Tibial nerve (tissue), 4 donors: ENCODE measurements around the gene GET3. TPM values are rescaled to one million over a fixed set of nuclear protein-coding genes. Genes with fewer than 3 reads are reported as not detected.
A peak's percentile ranks its signal among the peaks of the same experiment; 100 is the strongest.

ENCODE experiments used
- DNase-seq, 2 donors: peaks; one replicate each; pipeline ENCODE4 v3.0.0-alpha.2; 2019; ENCODE audit warnings: low spot score in 2 of 2
- H3K27ac ChIP-seq, 4 donors: fragments of 200-600 bp; sonication (generic) in 3 of 4; one replicate each; pipeline ENCODE4 v1.5.1; 2017 to 2019; ENCODE audit warnings: mild to moderate bottlenecking in 1 of 4
- H3K27me3 ChIP-seq, 2 donors: fragments of 200-600 bp; sonication (generic) in 1 of 2; one replicate each; pipeline versions ENCODE4 v1.5.1 to v1.6.0; 2017 to 2019
- H3K36me3 ChIP-seq, 3 donors: fragments of 200-600 bp; sonication (generic); one replicate each; pipeline ENCODE4 v1.5.1; 2018 to 2019
- H3K4me1 ChIP-seq, 4 donors: fragments of 200-600 bp; sonication (generic) in 3 of 4; one replicate each; pipeline ENCODE4 v1.5.1; 2017 to 2019
- H3K4me3 ChIP-seq, 4 donors: fragments of 200-600 bp; sonication (generic) in 3 of 4; one replicate each; pipeline ENCODE4 v1.5.1; 2017 to 2019; ENCODE audit warnings: mild to moderate bottlenecking in 1 of 4, moderate library complexity in 1 of 4
- H3K9me3 ChIP-seq, 4 donors: fragments of 200-600 bp; sonication (generic) in 3 of 4; one replicate each; pipeline ENCODE4 v1.5.1; 2017 to 2019
- CTCF ChIP-seq, 5 experiments: fragments of 200-600 bp in 3 of 5; fragments of 450-650 bp in 2 of 5; sonication (generic) in 3 of 5; IDR thresholded peaks; one replicate each; pipeline ENCODE4 v1.5.1; 2016 to 2019; ENCODE audit warnings: antibody characterized with exemption in 5 of 5, mild to moderate bottlenecking in 3 of 5, moderate library complexity in 2 of 5
- EP300 ChIP-seq, 2 donors: sonication (generic); formaldehyde crosslinking; IDR thresholded peaks; one replicate each; pipeline ENCODE4 v1.6.1; 2017; ENCODE audit warnings: antibody characterized with exemption in 2 of 2, mild to moderate bottlenecking in 1 of 2
- POLR2A ChIP-seq, 2 donors: fragments of 450-650 bp; IDR thresholded peaks; one replicate each; pipeline ENCODE4 v1.6.1; 2017; ENCODE audit warnings: antibody characterized with exemption in 2 of 2, mild to moderate bottlenecking in 2 of 2, moderate library complexity in 2 of 2
- WGBS, 2 donors: methylation state at CpG; one replicate each; pipeline ENCODE4 v1.1.5; 2018; 5-methylcytosine and 5-hydroxymethylcytosine counted together
- total RNA-seq, 4 donors: library from RNA; depleted of rRNA; stranded (reverse); fragments of >200 nt; gene quantifications; one replicate each; pipeline ENCODE4 v1.1.0, GENCODE V29; 2016

GET3 gene
- 10 to 100 TPM; 22.6 to 40.4 (median 36.3) TPM for total RNA-seq

- WGBS, 2 donors: 0% methylated on average over 29 of the region's 29 CpGs
- H3K9me3 ChIP-seq: no peaks in the 10 kb centered on the region
- H3K4me1 ChIP-seq: peaks cover 0 to 49% (median 31%) of the 10 kb centered on the region in 4 donors
- H3K4me3 ChIP-seq: peak within 1 kb of the TSS; percentile 64 to 86 (median 80)
- H3K36me3 ChIP-seq: peaks cover 0 to 33% (median 0%) of the 10 kb centered on the region in 3 donors
- no peaks in the 10 kb centered on the region for H3K27me3 ChIP-seq
- DNase-seq: peak; percentile 82 to 93
- H3K27ac ChIP-seq: peak within 1 kb of the TSS; percentile 84 to 97 (median 90)
- TF ChIP-seq POLR2A (IDR thresholded peaks at IDR 0.05): peak in 1 of 2 donors; percentile 6
- TF ChIP-seq CTCF (IDR thresholded peaks at IDR 0.05): peak in 2 of 5 experiments; percentile 59 to 71
- TF ChIP-seq EP300 (IDR thresholded peaks at IDR 0.05): peak; percentile 84 to 86
Observed at GRCh38 chr19:12736995-12737834, at the start of gene GET3. GET3 (plus strand) TSS chr19:12737497; CDS start chr19:12737506, 9 bp downstream.

- no peaks in the 10 kb centered on the region for H3K9me3 ChIP-seq
- WGBS, 2 donors: 91 to 92% methylated on average over 6 to 12 of the region's 12 CpGs
- no peak overlapping the region for H3K27ac ChIP-seq
- H3K36me3 ChIP-seq: peaks cover 0 to 32% (median 0%) of the 10 kb centered on the region in 3 donors
- no peak overlapping the region for H3K4me3 ChIP-seq
- DNase-seq: no peak
- H3K4me1 ChIP-seq: no peaks in the 10 kb centered on the region
- H3K27me3 ChIP-seq: no peaks in the 10 kb centered on the region
- TF ChIP-seq CTCF (IDR thresholded peaks at IDR 0.05) (no peak), EP300 (IDR thresholded peaks at IDR 0.05) (no peak), POLR2A (IDR thresholded peaks at IDR 0.05) (no peak)
Observed at GRCh38 chr19:12689012-12689411, 48.3 kb upstream of the GET3 start.

DNA sequence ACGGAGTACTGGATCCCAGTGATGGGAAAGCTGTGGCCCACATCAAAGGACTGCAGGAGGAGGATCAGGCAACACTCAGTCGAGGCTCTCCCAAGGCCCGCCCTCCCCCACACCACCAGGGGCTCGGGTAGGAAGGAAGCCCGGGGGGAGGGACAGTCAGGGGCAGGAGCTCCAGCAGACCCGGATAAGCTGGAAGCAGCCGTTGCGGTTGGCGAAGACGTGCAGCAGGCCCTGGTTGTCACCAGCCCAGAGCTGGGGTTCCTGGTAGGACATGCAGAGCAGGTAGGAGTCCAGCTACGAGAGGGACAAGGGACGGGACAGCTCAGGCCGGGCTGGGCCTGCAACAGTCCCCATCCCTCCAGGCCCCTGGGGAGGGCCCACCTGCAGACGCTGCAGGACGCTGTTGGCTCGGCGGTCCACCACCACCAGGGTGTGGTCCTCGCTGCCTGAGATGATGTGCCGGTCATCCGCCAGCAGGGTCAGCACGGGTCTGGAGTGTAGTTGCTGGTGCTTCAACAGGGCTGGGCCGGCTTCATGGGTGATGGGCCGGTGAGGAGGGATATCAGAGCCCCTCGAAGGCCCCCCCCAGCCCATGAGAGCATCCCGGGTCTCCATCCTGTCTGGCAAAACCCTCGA is 47.6 kb upstream of the GET3 start:
- H3K4me3 ChIP-seq: no peak overlapping the region
- H3K36me3 ChIP-seq: peaks cover 0 to 32% (median 0%) of the 10 kb centered on the region in 3 donors
- H3K4me1 ChIP-seq: peaks cover 0 to under 1% (median 0%) of the 10 kb centered on the region in 4 donors
- TF ChIP-seq POLR2A (IDR thresholded peaks at IDR 0.05) (no peak), EP300 (IDR thresholded peaks at IDR 0.05) (no peak), CTCF (IDR thresholded peaks at IDR 0.05) (no peak)
- no peaks in the 10 kb centered on the region for H3K9me3 ChIP-seq
- no peak overlapping the region for H3K27ac ChIP-seq
- H3K27me3 ChIP-seq: no peaks in the 10 kb centered on the region
- WGBS, 2 donors: 71 to 86% methylated on average over 12 to 18 of the region's 26 CpGs
- no peak for DNase-seq

GRCh38 chr19:12692960-12693359 is 44.3 kb upstream of the GET3 start:
- Histone ChIP-seq H3K4me1 (peaks cover 0 to 23% (median 11%) of the 10 kb centered on the region in 4 donors), H3K4me3 (no peak overlapping the region), H3K27ac (no peak overlapping the region), H3K9me3 (no peaks in the 10 kb centered on the region), H3K36me3 (peaks cover 0 to 26% (median 0%) of the 10 kb centered on the region in 3 donors), H3K27me3 (no peaks in the 10 kb centered on the region)
- TF ChIP-seq POLR2A (IDR thresholded peaks at IDR 0.05): no peak
- no peak for TF ChIP-seq CTCF (IDR thresholded peaks at IDR 0.05)
- TF ChIP-seq EP300 (IDR thresholded peaks at IDR 0.05): no peak
- 88 to 100% methylated on average over 5 of the region's 5 CpGs for WGBS, 2 donors
- DNase-seq: no peak

DNA sequence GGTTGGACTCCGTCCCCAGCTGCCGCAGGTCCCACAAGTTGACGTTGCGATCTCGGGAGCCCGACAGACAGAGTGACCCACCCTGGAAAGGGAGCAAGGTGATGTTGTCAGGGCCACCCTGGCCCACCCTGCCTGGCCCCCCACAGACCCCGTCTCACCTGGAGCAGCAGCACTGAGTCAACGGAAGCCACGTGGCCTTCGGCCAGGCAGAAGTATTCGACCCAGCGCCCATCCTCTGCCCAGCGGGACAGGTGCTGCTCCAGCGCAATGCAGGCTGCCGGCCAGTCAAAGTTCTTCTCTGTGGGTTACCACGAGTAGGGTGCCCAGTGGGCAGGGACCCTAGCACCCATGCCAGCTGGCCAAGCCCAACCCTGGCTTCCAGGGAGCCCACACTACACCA is 42.7 kb upstream of the GET3 start:
- Histone ChIP-seq H3K4me3 (no peak overlapping the region), H3K27me3 (no peaks in the 10 kb centered on the region), H3K9me3 (no peaks in the 10 kb centered on the region), H3K27ac (no peak overlapping the region), H3K4me1 (peaks cover 0 to 23% (median 11%) of the 10 kb centered on the region in 4 donors), H3K36me3 (peaks cover 0 to 22% (median 0%) of the 10 kb centered on the region in 3 donors)
- TF ChIP-seq EP300 (IDR thresholded peaks at IDR 0.05) (no peak), POLR2A (IDR thresholded peaks at IDR 0.05) (no peak), CTCF (IDR thresholded peaks at IDR 0.05) (no peak)
- 93 to 95% methylated on average over 8 to 16 of the region's 16 CpGs for WGBS, 2 donors
- DNase-seq: no peak
